TTC549 (cell line): ENCODE data around the gene ATP2A3.

Experiments used
- FAIRE-seq: peaks from 2 replicates; lab custom pipeline; 2012; peaks lifted over from hg19 to GRCh38; lab: Jason Lieb, UNC

The ATP2A3 gene

GRCh38 chr17:3910420-3911270 is 53.6 kb downstream of the ATP2A3 start:
- no peak for FAIRE-seq

- no peak for FAIRE-seq
These were observed 55.0 kb downstream of the ATP2A3 start for GRCh38 chr17:3909257-3909656.

- FAIRE-seq: no peak
These were observed 56.6 kb downstream of the ATP2A3 start for GRCh38 chr17:3907483-3908216.

GRCh38 chr17:3906881-3907280 is 57.4 kb downstream of the ATP2A3 start:
- no peak for FAIRE-seq

GRCh38 chr17:3905017-3905520 is 59.2 kb downstream of the ATP2A3 start:
- no peak for FAIRE-seq

GRCh38 chr17:3904501-3904900 is 59.7 kb downstream of the ATP2A3 start:
- no peak for FAIRE-seq

- FAIRE-seq: no peak
These were observed 60.4 kb downstream of the ATP2A3 start for GRCh38 chr17:3903881-3904290.

GRCh38 chr17:3903051-3903825 is 61.0 kb downstream of the ATP2A3 start:
- no peak for FAIRE-seq

GRCh38 chr17:3900646-3901045 is 63.6 kb downstream of the ATP2A3 start:
- no peak for FAIRE-seq

- FAIRE-seq: no peak
These were observed 66.5 kb downstream of the ATP2A3 start for GRCh38 chr17:3897731-3898130.

- FAIRE-seq: no peak
These were observed 67.3 kb downstream of the ATP2A3 start for GRCh38 chr17:3896968-3897235.

- FAIRE-seq: no peak
These were observed 67.9 kb downstream of the ATP2A3 start for GRCh38 chr17:3896108-3896967.

GRCh38 chr17:3895354-3895753 is 68.9 kb downstream of the ATP2A3 start:
- no peak for FAIRE-seq

- no peak for FAIRE-seq
These were observed 69.3 kb downstream of the ATP2A3 start for GRCh38 chr17:3894911-3895343.

GRCh38 chr17:3894188-3894587 is 70.0 kb downstream of the ATP2A3 start:
- no peak for FAIRE-seq

- FAIRE-seq: no peak
These were observed 70.5 kb downstream of the ATP2A3 start for GRCh38 chr17:3893720-3894116.

GRCh38 chr17:3893003-3893719 is 71.1 kb downstream of the ATP2A3 start, which contains the start of gene CAMKK1:
Gene CAMKK1, minus strand, starts transcription at chr17:3893053. Its CDS starts 7,366 bp downstream, at chr17:3885687.
- no peak for FAIRE-seq

GRCh38 chr17:3892095-3892998 is 71.9 kb downstream of the ATP2A3 start:
- FAIRE-seq: no peak

- FAIRE-seq: no peak
These were observed 72.6 kb downstream of the ATP2A3 start for GRCh38 chr17:3891626-3892094.

GRCh38 chr17:3890878-3891219 is 73.4 kb downstream of the ATP2A3 start:
- no peak for FAIRE-seq
